ENCODE data around the gene DLX2.

Gene DLX2

GRCh38 chr2:172134270-172134669 is 31.6 kb upstream of the DLX2 start:
- no peak for DNase-seq (ENCODE audit: low read depth in 2 of 2)
- TF ChIP-seq CTCF (IDR thresholded peaks at IDR 0.05; ENCODE audit: low read depth, low read length) = peak; percentile 4

GRCh38 chr2:172131713-172132555 is 29.2 kb upstream of the DLX2 start:
- DNase-seq (ENCODE audit: low read depth in 2 of 2) = no peak

More at GRCh38 chr2:172134270-172134669, 31.6 kb upstream of the DLX2 start:
- H3K4me3 ChIP-seq (replicated peaks in 1 of 2; ENCODE audit: low read depth in 2 of 2, low read length in 2 of 2) = no peak overlapping the region

GRCh38 chr2:172129404-172129803 is 26.7 kb upstream of the DLX2 start:
- DNase-seq (ENCODE audit: low read depth in 2 of 2) = no peak
- no peak for TF ChIP-seq CTCF (IDR thresholded peaks at IDR 0.05; ENCODE audit: low read depth, low read length)
- H3K4me3 ChIP-seq (replicated peaks in 1 of 2; ENCODE audit: low read depth in 2 of 2, low read length in 2 of 2) = no peak overlapping the region

More at GRCh38 chr2:172131713-172132555, 29.2 kb upstream of the DLX2 start:
- TF ChIP-seq CTCF (IDR thresholded peaks at IDR 0.05; ENCODE audit: low read depth, low read length) = no peak
- no peak overlapping the region for H3K4me3 ChIP-seq (replicated peaks in 1 of 2; ENCODE audit: low read depth in 2 of 2, low read length in 2 of 2)

- H3K4me3 ChIP-seq (replicated peaks in 1 of 2; ENCODE audit: low read depth in 2 of 2, low read length in 2 of 2) = no peak overlapping the region
- peak; percentile 10 to 15 for DNase-seq (ENCODE audit: low read depth in 2 of 2)
- no peak for TF ChIP-seq CTCF (IDR thresholded peaks at IDR 0.05; ENCODE audit: low read depth, low read length)
These were observed 25.8 kb upstream of the DLX2 start for GRCh38 chr2:172128484-172128883.

- no peak for TF ChIP-seq CTCF (IDR thresholded peaks at IDR 0.05; ENCODE audit: low read depth, low read length)
- H3K4me3 ChIP-seq (replicated peaks in 1 of 2; ENCODE audit: low read depth in 2 of 2, low read length in 2 of 2) = no peak overlapping the region
- DNase-seq (ENCODE audit: low read depth in 2 of 2) = no peak
These were observed 17.4 kb upstream of the DLX2 start for GRCh38 chr2:172120118-172120517.

- TF ChIP-seq CTCF (IDR thresholded peaks at IDR 0.05; ENCODE audit: low read depth, low read length) = no peak
- no peak overlapping the region for H3K4me3 ChIP-seq (replicated peaks in 1 of 2; ENCODE audit: low read depth in 2 of 2, low read length in 2 of 2)
- peak; percentile 71 to 91 for DNase-seq (ENCODE audit: low read depth in 2 of 2)
These were observed 16.4 kb upstream of the DLX2 start for GRCh38 chr2:172119089-172119488.
